GM18519 (cell line): Measurements from ENCODE around the gene CALR3.
"Not testable (repeated sequence)": the region's sequence is repeated elsewhere in the genome, so short reads cannot be mapped to it uniquely, and the experiment has no call there.

Experiments
- ATAC-seq: cut with Tn5 transposase; IDR thresholded peaks from one replicate; pipeline ENCODE4 v1.9.1; 2021; ENCODE audit warnings: mild to moderate bottlenecking, moderate library complexity; ENCODE audit not compliant: unreplicated experiment, low FRiP score

The CALR3 gene, protein sequence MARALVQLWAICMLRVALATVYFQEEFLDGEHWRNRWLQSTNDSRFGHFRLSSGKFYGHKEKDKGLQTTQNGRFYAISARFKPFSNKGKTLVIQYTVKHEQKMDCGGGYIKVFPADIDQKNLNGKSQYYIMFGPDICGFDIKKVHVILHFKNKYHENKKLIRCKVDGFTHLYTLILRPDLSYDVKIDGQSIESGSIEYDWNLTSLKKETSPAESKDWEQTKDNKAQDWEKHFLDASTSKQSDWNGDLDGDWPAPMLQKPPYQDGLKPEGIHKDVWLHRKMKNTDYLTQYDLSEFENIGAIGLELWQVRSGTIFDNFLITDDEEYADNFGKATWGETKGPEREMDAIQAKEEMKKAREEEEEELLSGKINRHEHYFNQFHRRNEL

DNA sequence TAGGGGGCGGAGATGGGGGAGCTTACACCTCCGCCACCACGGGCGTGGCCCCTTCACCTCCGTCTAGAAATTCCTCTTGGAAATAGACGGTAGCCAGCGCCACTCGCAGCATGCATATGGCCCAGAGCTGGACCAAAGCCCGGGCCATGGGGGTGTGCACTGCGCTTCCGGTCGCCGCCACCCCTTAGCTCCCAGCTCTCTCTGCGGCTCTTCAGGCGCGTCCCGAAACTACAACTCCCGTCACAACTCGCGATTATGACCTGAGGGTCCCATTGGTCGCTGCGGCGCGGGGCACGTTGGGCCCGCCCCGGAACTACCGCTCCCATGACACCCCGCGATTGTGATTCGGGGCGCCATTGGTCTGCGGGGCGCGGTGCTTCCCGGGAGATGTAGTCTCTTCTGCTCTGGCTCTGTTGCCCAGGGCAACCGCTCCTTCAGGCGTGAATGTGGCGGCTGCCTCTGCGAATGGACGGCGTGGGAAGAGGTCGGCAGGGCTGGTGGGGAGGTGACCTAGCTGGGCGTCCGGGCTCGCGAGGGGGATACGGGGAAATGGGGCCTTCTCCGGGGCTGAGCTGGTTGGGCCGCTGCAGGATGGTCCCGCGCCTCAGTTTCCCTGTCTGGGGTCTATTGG is at the start of gene CALR3, which contains the start of gene C19orf44:
TSS of gene CALR3 (minus strand) at position 186 of the 631 bp plus-strand sequence. CDS start at position 148, 38 bp downstream.
TSS of gene C19orf44 (plus strand) at position 413 of the 631 bp plus-strand sequence. CDS start 4,399 bp downstream, outside the sequence.
- ATAC-seq, result peak; percentile 94

DNA sequence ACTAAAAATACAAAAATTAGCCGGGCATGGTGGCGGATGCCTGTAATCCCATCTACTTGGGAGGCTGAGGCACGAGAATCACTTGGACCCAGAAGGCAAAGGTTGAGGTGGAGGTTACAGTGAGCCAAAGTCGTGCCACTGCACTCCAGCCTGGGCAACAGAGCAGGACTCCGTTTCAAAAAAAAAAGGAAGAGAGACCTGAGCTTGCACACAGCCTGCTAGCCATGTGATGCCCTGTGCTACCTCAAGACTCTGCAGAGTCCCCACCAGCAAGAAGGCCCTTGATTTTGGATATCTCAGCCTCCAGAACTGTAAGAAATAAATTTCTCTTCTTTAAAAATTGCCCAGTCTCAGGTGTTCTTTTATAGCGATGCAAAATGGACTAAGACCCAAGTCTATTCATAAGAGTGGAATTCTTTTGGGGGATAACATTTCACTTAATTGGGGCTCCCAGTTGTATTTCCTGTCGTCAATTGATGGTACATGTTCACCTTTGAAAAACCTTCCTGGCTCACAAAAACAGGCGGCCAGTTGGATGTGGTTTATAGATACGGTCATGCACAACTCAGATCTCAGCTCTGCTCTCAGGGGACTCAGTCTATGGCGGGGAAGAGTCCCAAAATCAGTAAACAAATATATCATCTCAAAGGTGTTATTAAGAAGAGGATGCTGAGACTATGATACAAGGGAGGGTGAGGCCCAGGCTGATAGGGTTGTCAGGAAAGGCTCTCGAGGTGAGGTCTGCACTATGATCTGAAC is 48.7 kb upstream of the CALR3 start:
- ATAC-seq, result no peak

DNA sequence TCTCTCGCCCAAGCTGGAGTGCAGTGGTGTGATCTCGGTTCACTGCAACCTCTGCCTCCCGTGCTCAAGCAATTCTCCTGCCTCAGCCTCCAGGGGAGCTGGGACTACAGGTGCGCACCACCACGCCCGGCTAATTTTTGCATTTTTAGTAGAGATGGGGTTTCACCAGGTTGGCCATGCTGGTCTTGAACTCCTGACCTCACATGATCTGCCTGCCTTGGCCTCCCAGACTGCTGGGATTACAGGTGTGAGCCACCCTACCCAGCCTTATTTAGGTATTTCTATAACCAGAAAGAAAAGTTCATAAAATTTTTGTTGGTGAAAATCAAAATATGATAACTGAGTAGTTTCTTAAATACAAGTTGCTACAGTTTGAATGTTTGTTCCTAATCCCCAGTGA is 47.8 kb upstream of the CALR3 start:
- ATAC-seq, result not testable (repeated sequence)

DNA sequence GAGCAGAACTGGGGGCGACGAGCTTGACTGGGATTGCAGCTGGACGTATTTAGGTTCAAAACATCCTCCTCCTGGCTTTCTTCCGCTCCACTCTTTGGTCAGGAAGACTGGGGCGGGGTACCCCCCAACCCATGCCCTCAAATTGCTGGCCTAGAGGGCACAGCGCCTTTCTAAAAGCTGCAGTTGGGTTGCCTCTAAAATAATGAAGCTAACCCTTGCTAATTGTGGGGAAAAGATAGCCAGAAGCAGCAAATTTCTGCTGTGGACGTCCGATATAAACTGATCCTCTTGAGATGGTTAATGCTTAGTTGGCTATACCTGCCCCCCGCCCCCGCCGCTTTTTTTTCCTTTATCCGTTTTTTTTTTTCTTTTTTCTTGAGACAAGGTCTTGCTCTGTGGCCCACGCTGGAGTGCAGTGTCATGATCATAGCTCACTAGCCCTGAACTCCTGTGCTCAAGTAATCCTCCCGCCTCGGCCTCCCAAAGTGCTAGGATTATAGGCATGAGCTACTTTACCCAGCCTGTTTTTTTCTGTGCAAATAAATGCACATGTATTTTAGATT is 47.0 kb upstream of the CALR3 start:
- ATAC-seq, result peak; percentile 6

DNA sequence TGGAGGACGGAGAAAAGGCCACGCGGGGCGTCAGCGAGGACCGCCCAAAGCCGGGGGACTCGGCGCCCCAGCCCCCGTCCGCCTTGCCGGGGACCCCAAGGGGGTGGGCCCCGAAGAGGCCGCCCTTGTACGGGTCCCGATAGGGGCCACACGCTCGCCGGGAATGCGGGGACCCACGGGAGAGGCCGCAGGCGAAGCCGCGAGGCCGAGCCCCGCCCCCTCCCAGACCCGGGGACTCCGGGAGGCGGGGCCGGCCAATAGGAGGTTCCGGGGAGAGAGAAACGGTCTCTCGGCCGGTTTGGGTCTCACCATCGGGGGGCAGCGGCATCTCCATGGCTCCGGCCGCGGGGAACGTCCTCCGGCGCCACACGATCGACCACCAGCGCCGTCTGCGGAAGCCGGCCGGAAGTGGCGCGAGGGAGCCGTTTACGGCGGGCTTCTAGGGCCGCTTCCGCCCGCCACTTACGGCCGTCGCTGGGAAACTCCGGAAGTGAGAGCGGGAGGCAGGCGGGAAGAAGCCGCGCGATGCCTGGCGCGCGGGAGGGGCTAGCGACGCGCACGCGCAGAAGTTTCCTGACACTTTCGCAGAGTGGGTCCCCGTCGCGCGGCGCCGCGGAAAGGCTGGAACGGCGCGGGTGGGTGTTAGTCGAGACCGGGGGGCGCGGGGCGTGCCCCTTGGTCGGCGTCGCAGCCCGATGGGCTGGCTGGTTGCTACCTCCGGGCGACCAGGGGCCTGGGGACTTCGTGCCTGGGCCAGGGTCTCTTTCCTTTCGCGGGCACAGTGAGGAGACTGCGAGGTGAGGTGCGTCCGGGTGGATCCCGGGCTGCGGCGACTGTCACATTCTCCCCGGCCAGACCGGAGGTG is 46.3 kb upstream of the CALR3 start, which contains the start of gene CHERP:
TSS of gene CHERP (minus strand) at position 393 of the 865 bp plus-strand sequence. CDS start at position 334, 59 bp downstream.
- ATAC-seq, result peak; percentile 53

DNA sequence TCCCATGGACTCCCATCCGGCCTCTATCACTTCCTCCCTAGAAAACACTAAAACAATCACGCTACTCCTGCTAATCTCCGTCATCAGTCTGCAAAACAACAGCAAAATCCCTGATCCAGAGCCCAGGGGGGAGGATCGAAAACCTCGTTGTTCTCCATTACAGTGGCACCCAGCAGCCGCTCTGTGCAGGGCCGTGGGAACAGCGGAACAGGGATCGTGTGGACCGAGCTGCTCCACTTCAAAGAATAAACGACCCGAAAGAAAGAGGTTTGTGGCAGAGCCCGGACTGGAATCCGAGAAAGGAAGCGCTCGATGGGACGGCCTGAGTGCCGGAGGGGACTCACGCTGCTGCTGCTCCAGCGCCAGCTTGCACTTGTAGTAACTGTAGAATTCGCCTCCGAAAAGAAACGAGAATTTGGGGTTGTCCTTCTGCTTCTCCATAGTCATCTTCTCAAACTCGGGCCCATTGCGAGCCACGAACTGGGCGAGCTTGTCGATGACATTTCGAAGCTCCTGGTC is 45.6 kb upstream of the CALR3 start:
- ATAC-seq, result peak; percentile 8

DNA sequence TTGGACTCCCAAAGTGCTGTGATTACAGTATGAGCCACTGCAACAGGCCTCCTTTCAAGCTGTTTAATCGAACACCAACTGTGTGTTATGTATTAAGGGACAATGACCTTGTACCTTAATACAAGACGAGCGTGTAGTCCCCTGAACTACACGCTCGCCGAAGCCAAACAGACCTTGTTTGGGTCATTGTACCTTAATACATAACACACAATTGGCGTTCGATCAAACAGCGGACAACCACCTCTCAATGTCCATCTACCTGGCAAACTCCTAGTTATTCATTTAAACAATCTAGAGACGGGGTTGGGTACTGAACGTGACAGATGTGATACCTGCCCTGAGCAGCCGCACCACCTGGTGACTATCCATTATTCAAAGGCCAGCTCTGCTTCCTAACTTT is 45.0 kb upstream of the CALR3 start:
- no peak for ATAC-seq

DNA sequence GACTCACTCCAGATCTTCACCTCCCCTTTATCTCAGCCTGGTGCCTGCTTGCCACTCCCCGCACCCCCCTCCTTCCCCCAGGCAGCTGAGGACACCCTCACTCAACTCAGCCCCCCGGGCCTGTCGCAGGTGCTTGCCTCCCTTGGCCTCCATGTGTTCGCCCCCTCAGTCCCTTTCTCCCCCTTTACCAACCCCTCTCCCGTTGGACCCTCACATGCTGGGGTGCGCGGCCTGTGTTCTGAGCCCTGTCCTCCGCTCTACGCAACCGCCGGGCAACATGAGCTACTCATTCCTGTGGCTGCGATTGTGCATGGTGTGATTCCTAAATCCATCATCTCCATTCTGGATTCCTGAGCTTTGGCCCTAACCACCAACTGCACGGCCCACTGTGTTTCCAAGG is 41.1 kb upstream of the CALR3 start:
- ATAC-seq, result no peak

DNA sequence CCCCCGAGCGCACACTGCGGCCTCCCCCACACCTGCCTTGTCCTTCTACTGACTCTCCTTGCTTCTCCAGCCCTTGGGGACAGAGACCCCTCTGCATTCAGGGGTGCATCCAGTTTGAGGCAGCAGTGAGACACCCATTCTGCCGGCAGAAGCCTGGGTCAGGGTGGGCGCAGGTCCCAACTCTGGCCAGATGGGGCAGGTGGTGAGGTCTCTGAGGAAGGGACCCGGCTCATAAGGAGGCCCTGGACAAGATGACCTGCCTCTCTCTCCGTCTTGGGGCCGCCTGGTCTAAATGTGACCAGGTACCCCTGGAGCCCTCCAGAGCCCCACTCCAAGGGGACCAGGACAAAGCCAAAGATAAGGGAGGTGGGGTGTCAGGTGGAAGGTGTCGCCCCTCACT is 40.2 kb upstream of the CALR3 start:
- ATAC-seq, result no peak

DNA sequence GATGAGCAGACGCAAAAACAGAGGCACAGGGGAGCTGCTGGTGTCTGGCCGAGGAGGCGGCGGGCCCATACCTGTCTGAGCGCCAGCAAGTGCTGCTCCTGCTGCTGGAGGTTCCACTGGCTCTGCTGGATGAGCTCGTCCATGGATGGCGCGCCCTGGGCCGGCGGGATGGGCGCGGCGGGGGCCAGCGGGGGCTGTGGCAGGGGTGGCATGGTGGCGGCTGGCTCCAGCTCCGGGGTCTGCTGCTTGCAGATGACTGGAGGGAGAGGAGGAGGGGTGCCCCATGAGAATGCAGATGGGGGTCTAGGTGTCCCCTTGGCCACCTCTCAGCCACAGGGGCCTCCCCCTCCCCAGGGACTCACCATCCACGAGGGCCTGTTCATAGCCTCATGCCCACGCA is 39.4 kb upstream of the CALR3 start:
- no peak for ATAC-seq

DNA sequence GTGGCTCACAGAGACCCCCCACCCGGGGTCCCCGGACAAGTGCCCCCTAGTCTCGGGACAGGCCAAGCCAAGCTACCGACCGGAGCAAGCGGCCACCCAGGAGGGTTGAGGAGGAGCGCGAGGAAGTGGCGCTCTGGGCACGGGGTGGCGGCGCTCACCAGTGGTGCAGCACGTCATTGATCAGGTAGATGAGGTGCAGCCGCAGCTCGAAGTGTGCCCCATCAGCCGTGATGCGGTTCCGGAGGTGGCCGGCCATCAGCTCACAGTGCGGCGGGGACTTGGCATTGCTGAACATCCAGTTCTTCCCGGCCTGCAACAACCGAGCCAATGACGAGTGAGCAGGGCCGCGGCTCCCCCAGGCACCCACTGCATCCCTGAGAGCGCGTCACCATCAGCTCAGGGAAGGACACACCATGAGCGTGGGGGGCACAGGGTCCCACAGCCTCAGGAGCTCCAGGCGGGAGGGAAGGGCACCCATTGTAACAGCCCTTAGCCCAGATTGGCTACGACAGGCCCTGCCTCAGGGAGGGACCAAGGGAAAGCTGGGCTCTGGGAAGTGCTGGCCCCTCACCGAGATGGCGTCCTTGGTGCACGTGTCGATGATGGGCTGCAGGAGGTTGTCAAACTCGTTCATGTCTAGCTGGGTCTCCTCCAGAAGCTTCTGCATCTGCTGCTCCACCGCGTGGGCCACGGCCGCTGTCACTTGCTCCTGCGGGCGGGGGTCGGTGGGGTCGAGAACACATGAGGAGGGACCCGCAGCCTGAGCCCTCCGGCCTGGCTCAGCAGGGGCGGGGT is 36.7 kb upstream of the CALR3 start:
- ATAC-seq, result no peak

DNA sequence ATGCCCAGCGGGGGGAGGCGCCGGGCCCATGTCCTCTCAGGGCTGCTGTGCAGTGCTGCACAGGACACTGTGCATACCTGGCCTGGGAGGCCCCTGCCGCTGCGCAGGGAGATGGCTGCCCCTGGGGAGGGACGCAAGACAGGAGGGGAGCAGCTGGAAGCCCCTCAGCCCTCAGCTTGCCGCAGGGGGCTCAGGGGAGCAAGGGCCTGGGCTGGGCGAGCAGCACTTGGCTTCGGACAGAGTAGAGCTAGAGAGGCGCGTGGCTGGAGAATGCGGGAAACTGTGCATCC is 35.4 kb upstream of the CALR3 start:
- no peak for ATAC-seq

DNA sequence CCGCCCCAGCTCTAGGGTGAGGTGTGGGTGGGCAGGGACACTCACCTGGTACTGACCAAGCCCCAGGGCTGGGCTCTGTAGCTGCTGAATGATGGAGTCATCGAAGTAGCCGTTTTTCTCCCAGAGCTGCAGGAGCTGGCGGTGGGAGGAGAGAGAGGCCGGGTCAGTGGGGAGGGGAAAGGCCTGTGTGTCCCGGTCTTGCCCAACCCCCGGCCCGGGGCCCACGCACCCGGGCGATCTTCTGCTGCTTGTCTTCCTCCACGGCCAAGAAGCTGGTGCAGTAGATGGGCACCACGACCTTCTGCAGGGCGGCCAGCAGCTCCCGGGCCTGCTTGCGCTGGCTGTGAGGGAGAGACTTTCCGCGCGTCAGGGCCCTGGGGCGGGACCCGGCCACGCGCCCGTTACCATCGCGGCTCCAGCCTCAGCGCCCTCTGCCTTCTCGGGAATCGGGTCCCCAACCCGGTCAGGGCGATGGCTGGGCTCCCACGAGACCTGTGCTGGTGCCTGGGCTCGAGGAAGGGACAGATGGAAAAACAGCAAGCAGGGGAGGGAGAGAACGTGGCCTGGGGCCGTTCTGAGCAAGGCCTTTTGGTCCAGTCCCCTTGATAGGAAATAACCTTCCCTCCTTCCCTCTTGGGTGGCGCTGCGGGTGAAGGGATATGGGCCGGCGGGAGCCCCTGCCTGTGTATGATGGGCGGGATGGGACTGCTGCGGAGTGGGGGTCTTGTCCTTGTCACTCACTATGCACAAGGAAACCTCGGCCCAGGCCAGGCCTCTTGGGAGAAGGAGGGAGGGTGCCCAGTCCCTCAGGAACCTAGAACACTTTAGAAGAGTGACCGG is 34.8 kb upstream of the CALR3 start:
- no peak for ATAC-seq

DNA sequence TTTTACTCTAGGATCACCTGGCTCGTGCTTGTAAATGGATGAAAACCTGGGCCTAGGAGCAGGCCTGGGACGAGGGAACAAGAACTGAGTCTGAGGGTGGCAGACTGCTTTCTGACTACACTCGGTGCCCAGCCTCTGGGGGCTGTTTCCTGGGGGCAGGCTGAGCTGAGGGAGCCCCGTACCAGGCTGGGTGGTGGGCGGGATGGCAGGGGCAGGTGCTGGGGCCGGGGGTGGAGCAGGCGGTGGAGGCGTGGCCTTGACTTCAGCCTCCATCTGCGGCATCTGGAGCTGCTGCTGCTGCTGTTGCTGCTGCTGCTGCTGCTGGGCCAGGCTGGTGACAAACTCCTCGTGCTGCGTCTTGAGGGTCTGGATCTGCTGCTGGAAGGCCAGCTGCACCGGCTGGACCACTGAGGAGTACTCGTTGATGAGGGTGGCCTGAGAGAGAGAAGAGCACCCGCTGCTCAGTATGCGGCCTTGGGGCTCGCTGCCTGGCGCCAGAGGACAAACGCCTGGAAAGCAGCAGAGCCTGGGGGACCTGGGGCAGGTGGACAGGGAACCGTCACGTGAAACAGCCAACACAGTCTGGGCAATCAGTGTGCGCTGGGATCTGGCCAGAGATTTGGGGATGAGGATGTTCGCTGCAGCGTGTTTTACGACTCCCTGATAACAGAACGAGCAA is 33.6 kb upstream of the CALR3 start:
- ATAC-seq, result no peak

DNA sequence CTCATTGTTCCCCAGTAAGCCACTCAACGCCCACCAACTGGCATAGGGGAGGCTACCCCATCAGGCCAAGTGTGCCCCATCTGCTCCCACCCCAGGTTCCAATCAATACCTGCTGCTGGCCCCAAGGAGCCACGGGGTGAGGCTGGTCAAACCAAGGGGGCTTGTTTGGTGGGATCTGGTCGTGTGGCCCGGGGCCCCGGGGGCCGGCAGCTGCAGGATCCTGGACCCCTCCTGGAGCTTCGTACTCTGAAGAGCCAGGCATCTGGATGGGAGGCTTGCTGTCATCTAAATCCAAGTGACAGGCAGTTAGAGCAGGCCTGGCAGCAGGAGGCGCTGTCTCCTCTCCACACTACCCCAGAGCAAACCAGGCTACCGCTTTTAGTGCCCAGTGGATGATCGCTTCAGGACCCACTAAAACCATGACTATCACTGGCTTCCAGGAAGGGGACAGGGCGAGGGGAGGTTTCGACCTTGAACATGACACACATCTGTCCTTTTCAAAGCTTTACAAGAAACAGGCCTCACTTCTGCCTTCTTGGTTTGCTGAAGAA is 32.1 kb upstream of the CALR3 start:
- no peak for ATAC-seq

DNA sequence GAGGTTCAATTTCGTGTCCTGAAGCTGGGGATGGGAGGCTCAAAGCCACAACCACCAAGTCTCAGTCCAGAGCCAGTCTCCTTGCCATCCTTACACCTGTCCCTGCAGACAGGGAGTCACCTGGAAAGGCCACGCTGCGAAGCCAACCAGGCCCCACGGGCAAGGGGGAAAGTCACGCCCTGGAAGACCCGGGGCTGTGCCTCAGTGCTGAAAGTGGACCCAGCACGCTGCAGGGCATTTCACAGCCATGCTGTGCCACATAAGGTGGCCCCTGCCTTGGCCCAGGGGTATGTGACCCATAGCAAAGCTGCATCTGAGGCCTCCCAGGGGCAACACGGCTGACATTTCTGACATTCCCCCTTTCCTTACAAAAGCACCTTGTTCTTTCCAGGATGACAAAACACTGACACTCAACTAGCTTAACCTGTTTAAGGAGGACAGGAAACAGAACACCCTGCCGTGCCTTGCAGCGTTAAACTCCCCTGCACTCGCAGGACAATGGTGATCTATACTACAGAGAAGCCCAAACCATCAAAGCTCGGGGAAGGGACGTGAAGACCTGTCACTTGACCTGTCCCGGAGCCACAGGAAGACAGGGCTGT is 31.5 kb upstream of the CALR3 start:
- no peak for ATAC-seq
